CD1c-positive myeloid dendritic cell (primary cell): ENCODE data around the gene ZNF536.

Experiments used
- DNase-seq: peaks from one replicate; pipeline ENCODE4 v3.0.0-alpha.2; 2016; ENCODE audit errors: extremely low spot score

The ZNF536 gene

DNA sequence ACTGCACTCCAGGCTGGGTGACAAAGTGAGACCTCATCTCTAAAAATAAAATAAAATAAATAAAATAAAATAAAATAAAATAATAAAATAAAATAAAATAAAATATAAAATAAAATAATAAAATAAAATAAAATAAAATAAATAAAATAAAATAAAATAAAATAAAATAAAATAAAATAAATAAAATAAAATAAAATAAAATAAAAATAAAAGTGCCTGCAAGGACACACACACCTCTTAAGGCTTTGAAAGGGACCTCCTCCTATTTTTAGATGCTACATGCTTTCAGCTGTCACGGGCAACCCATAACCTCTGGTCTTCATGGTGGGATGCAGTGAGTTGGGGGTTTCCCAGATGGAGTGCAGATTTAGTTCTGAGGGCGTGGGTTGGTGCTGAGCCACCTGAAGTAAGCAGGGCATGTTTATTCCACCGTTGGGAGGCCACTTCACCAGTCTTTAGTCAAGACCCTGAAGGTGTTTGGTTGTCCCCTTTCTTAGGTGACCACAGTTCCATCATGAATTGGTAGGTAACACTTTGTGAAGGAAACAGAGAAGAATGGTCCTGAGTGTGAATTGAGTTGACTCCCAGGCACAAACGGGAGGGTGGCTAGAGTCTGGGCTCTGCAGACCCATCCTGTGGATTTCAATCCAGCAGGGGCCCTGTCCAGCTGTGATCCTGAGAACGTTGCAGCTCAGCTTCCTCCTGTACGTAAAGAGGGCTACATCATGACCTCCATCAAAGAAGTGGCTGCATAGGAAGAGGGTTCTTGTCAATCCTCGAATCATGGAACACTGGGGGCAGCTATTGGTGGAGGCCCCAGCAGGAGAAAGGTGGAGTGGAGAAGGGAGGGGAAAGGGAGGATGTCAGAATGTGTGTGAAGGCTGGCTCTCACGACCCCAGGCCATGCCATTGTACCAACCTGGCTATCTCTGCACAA is 234.2 kb downstream of the ZNF536 start:
- no peak for DNase-seq
